A673 (cell line): ENCODE measurements around the gene AFF1.

Source experiments
- CTCF ChIP-seq: fragments of 300-800, 200-600 bp; sonication (generic); conservative IDR thresholded peaks from 2 replicates; pipeline ENCODE4 v1.5.1; 2017; ENCODE audit warnings: low read depth, mild to moderate bottlenecking, antibody characterized with exemption, low read length, moderate library complexity, mixed read lengths
- EZH2 ChIP-seq: fragments of 200-600 bp; sonication (generic); IDR thresholded peaks from 2 replicates; pipeline ENCODE4 v1.6.1; 2017; ENCODE audit warnings: borderline replicate concordance, low read depth, mild to moderate bottlenecking, mixed read lengths, antibody characterized with exemption, low read length; ENCODE audit not compliant: poor library complexity, severe bottlenecking

GRCh38 chr4:87134122-87134521 lies 199.3 kb downstream of the AFF1 start:
- TF ChIP-seq CTCF (no peak), EZH2 (no peak)
